Activated naive CD4-positive, alpha-beta T cell treated with anti-CD3 and anti-CD28 coated beads, Interleukin-2, amount 10 ng/mL, durations not matched to agents 7 days and 5 days (primary cell): ENCODE results near the gene IBTK.
"Not testable (repeated sequence)": the region's sequence is repeated elsewhere in the genome, so short reads cannot be mapped to it uniquely, and the experiment has no call there.

ENCODE experiments used
- CTCF ChIA-PET: fragments of 350-600 bp; sonication (Branson Sonifier 250); formaldehyde crosslinking; loops from one replicate; lab custom pipeline; 2021; ENCODE audit warnings: antibody characterized with exemption; lab: Charles Lee
- DNase-seq: peaks from one replicate; pipeline ENCODE4 v3.0.0-alpha.2; 2020
- H3K27ac Mint-ChIP-seq: one replicate; pipeline ENCODE4 v1.8.0; 2021; ENCODE audit warnings: mild to moderate bottlenecking, moderate library complexity, mixed read lengths
- H3K27me3 Mint-ChIP-seq: one replicate; pipeline ENCODE4 v1.8.0; 2021; ENCODE audit warnings: mild to moderate bottlenecking, mixed read lengths
- H3K36me3 Mint-ChIP-seq: one replicate; pipeline ENCODE4 v1.8.0; 2021; ENCODE audit warnings: mixed read lengths
- H3K4me1 Mint-ChIP-seq: one replicate; pipeline ENCODE4 v1.8.0; 2021; ENCODE audit warnings: mixed read lengths
- H3K4me3 Mint-ChIP-seq: one replicate; pipeline ENCODE4 v1.8.0; 2021; ENCODE audit warnings: mild to moderate bottlenecking, moderate library complexity, mixed read lengths
- H3K9me3 Mint-ChIP-seq: one replicate; pipeline ENCODE4 v1.8.0; 2021; ENCODE audit warnings: mixed read lengths

Gene IBTK

DNA sequence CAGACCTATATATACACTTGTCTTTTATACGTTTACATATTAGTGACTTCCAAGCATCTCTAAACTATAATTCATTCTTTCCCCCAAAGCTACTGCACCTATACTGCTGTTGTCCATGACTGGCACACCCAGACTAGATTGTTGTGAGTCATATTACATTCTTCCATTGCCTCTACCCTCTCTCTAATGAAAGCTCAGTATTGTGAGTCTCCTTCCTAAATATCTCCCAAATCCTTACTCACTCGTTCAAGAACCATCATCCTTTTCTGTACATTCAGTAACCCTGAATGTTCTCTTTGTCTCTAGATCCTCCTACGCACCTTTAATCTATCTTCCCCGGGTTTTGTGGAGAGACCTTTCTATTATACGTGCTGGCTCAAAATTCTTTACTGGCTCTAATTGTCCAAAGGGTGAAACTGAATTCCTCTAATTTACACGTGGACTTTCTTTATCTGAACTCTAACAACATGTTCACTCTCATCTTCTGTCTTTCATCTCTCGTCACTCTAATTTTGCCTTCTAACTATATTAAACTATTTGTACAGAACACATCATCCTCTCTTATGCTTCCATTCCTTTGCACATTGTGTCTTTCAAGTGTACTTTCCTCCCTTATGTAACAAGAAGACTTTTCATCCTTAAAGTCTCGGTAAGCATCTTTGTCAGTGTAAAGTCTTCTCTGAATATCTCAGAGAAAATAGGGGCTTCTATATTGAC, 109.3 kb downstream of the IBTK start:
- no peaks in the 10 kb centered on the region for H3K27me3 Mint-ChIP-seq
- CTCF ChIA-PET: interaction anchor here (0.5 kb wide), 1 partner anchor 133 kb away, joined by 3 read pairs; no protein-coding TSS in a partner anchor

DNA sequence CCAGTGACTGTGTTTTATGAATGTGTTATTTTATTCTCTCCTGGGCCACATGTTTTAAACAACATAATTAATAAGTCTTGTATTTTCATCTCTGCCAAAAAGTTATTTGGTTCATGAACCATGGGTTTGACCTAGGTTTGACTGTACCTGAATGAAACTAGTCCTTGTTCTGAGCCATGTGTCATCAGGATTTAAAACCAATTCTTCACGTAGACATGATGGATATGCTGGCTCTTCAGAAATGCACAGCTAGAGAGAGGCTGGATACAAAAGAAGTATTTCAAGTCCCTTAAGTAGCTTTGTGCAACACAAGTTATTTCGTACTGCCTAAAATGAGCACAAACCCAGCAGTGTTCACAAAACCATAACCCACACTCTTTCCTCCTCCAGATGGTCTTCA, 116.1 kb downstream of the IBTK start:
- no peak overlapping the region for H3K27ac Mint-ChIP-seq
- no peak overlapping the region for H3K4me3 Mint-ChIP-seq
- no peak for DNase-seq
- CTCF ChIA-PET: no interaction called here
- H3K36me3 Mint-ChIP-seq: no peaks in the 10 kb centered on the region
- no peaks in the 10 kb centered on the region for H3K9me3 Mint-ChIP-seq
- no peaks in the 10 kb centered on the region for H3K27me3 Mint-ChIP-seq
- no peaks in the 10 kb centered on the region for H3K4me1 Mint-ChIP-seq

More for the DNA sequence above, 109.3 kb downstream of the IBTK start:
- Mint-ChIP-seq H3K4me1 (no peaks in the 10 kb centered on the region), H3K4me3 (no peak overlapping the region), H3K9me3 (no peaks in the 10 kb centered on the region), H3K27ac (no peak overlapping the region), H3K36me3 (no peaks in the 10 kb centered on the region)
- no peak for DNase-seq

DNA sequence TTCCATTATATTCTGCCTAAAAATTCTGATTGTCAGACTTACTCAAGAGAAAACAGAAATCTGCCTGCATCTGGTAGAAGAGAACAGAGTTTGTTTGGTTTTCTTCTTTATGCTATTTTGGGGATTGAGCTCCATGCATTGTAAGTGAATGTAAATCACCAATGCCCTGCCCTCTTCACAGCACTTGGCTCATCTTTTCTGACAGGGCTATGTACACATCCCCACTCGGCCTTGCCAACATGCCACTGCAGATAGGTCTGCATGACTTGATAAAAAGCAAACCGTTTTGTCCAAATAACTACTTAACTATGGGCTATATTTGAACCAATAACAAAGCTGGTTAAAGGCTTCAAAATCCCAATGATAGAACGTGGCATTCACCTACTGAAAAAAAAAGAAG, 117.7 kb downstream of the IBTK start:
- CTCF ChIA-PET: no interaction called here
- no peaks in the 10 kb centered on the region for H3K27me3 Mint-ChIP-seq
- no peak overlapping the region for H3K27ac Mint-ChIP-seq
- no peak for DNase-seq
- H3K9me3 Mint-ChIP-seq: no peaks in the 10 kb centered on the region
- H3K4me1 Mint-ChIP-seq: no peaks in the 10 kb centered on the region
- H3K4me3 Mint-ChIP-seq: no peak overlapping the region
- H3K36me3 Mint-ChIP-seq: no peaks in the 10 kb centered on the region

GRCh38 chr6:82128973-82129372, 118.6 kb downstream of the IBTK start:
- H3K4me3 Mint-ChIP-seq, H3K27me3 Mint-ChIP-seq, H3K9me3 Mint-ChIP-seq, H3K4me1 Mint-ChIP-seq, DNase-seq, H3K27ac Mint-ChIP-seq, H3K36me3 Mint-ChIP-seq, CTCF ChIA-PET: not testable (repeated sequence)

- no peaks in the 10 kb centered on the region for H3K27me3 Mint-ChIP-seq
- H3K4me3 Mint-ChIP-seq: no peak overlapping the region
- CTCF ChIA-PET: no interaction called here
- no peak for DNase-seq
- H3K27ac Mint-ChIP-seq: no peak overlapping the region
- H3K9me3 Mint-ChIP-seq: no peaks in the 10 kb centered on the region
- H3K36me3 Mint-ChIP-seq: no peaks in the 10 kb centered on the region
- no peaks in the 10 kb centered on the region for H3K4me1 Mint-ChIP-seq
Measured at GRCh38 chr6:82123632-82124031, 123.9 kb downstream of the IBTK start.
